Activated naive CD4-positive, alpha-beta T cell treated with anti-CD3 and anti-CD28 coated beads, Interleukin-2, amount 10 ng/mL, durations not matched to agents 7 days and 5 days (primary cell): Measurements from ENCODE around the gene MSANTD2.

Source experiments
- CTCF ChIA-PET: fragments of 350-600 bp; sonication (Branson Sonifier 250); formaldehyde crosslinking; loops from one replicate; lab custom pipeline; 2021; ENCODE audit warnings: antibody characterized with exemption; lab: Charles Lee
- DNase-seq: peaks from one replicate; pipeline ENCODE4 v3.0.0-alpha.2; 2020
- H3K27ac Mint-ChIP-seq: one replicate; pipeline ENCODE4 v1.8.0; 2021; ENCODE audit warnings: mild to moderate bottlenecking, moderate library complexity, mixed read lengths
- H3K27me3 Mint-ChIP-seq: one replicate; pipeline ENCODE4 v1.8.0; 2021; ENCODE audit warnings: mild to moderate bottlenecking, mixed read lengths
- H3K36me3 Mint-ChIP-seq: one replicate; pipeline ENCODE4 v1.8.0; 2021; ENCODE audit warnings: mixed read lengths
- H3K4me1 Mint-ChIP-seq: one replicate; pipeline ENCODE4 v1.8.0; 2021; ENCODE audit warnings: mixed read lengths
- H3K4me3 Mint-ChIP-seq: one replicate; pipeline ENCODE4 v1.8.0; 2021; ENCODE audit warnings: mild to moderate bottlenecking, moderate library complexity, mixed read lengths
- H3K9me3 Mint-ChIP-seq: one replicate; pipeline ENCODE4 v1.8.0; 2021; ENCODE audit warnings: mixed read lengths

MSANTD2 gene

GRCh38 chr11:124717421-124717785, 82.8 kb downstream of the MSANTD2 start:
- Mint-ChIP-seq H3K4me3 (no peak overlapping the region), H3K4me1 (peaks cover 15% of the 10 kb centered on the region), H3K9me3 (no peaks in the 10 kb centered on the region), H3K27me3 (peaks cover 59% of the 10 kb centered on the region), H3K36me3 (no peaks in the 10 kb centered on the region), H3K27ac (no peak overlapping the region)
- DNase-seq = no peak
- CTCF ChIA-PET = interaction anchor here (1.1 kb wide), 1 partner anchor 19 kb away, joined by 3 read pairs; no protein-coding TSS in a partner anchor

- no peak overlapping the region for H3K27ac Mint-ChIP-seq
- peaks cover 12% of the 10 kb centered on the region for H3K4me1 Mint-ChIP-seq
- DNase-seq = no peak
- H3K27me3 Mint-ChIP-seq = peaks cover 51% of the 10 kb centered on the region
- no peak overlapping the region for H3K4me3 Mint-ChIP-seq
- CTCF ChIA-PET = no interaction called here
- no peaks in the 10 kb centered on the region for H3K9me3 Mint-ChIP-seq
- no peaks in the 10 kb centered on the region for H3K36me3 Mint-ChIP-seq
These were observed 83.6 kb downstream of the MSANTD2 start for GRCh38 chr11:124716591-124716990.
